HG02884 (cell line): ENCODE data around the gene HTR6.
"Not testable (repeated sequence)": the region's sequence is repeated elsewhere in the genome, so short reads cannot be mapped to it uniquely, and the experiment has no call there.

Source experiments
- ATAC-seq: cut with Tn5 transposase; IDR thresholded peaks from one replicate; pipeline ENCODE4 v1.9.1; 2021; ENCODE audit warnings: mild to moderate bottlenecking, moderate library complexity; ENCODE audit not compliant: unreplicated experiment

HTR6 gene

GRCh38 chr1:19664453-19665185 is at the start of gene HTR6:
TSS of gene HTR6 (plus strand) at chr1:19664875. CDS start at chr1:19665754, 879 bp downstream.
- no peak for ATAC-seq

GRCh38 chr1:19615438-19615837 is 49.2 kb upstream of the HTR6 start:
- ATAC-seq: no peak

GRCh38 chr1:19616489-19616888 is 48.2 kb upstream of the HTR6 start:
- no peak for ATAC-seq

- ATAC-seq: no peak
Observed at GRCh38 chr1:19617376-19617775, 47.3 kb upstream of the HTR6 start.

GRCh38 chr1:19618428-19618827 is 46.2 kb upstream of the HTR6 start:
- ATAC-seq: no peak

GRCh38 chr1:19619697-19620384 is 44.8 kb upstream of the HTR6 start:
- ATAC-seq: no peak

- no peak for ATAC-seq
Observed at GRCh38 chr1:19620786-19621185, 43.9 kb upstream of the HTR6 start.

- no peak for ATAC-seq
Observed at GRCh38 chr1:19621274-19621950, 43.3 kb upstream of the HTR6 start.

- no peak for ATAC-seq
Observed at GRCh38 chr1:19622204-19622603, 42.5 kb upstream of the HTR6 start.

GRCh38 chr1:19623523-19623922 is 41.2 kb upstream of the HTR6 start:
- ATAC-seq: no peak

GRCh38 chr1:19625291-19625937 is 39.3 kb upstream of the HTR6 start:
- no peak for ATAC-seq

GRCh38 chr1:19628879-19629278 is 35.8 kb upstream of the HTR6 start:
- no peak for ATAC-seq

- no peak for ATAC-seq
Observed at GRCh38 chr1:19629357-19629756, 35.3 kb upstream of the HTR6 start.

GRCh38 chr1:19630192-19630591 is 34.5 kb upstream of the HTR6 start:
- ATAC-seq: not testable (repeated sequence)

GRCh38 chr1:19630720-19631395 is 33.8 kb upstream of the HTR6 start:
- ATAC-seq: no peak

GRCh38 chr1:19632211-19632610 is 32.5 kb upstream of the HTR6 start:
- no peak for ATAC-seq

GRCh38 chr1:19633106-19633505 is 31.6 kb upstream of the HTR6 start:
- no peak for ATAC-seq

- ATAC-seq: not testable (repeated sequence)
Observed at GRCh38 chr1:19635064-19635463, 29.6 kb upstream of the HTR6 start.

- no peak for ATAC-seq
Observed at GRCh38 chr1:19635646-19636045, 29.0 kb upstream of the HTR6 start.

GRCh38 chr1:19636065-19636464 is 28.6 kb upstream of the HTR6 start:
- ATAC-seq: no peak

GRCh38 chr1:19636749-19637148 is 27.9 kb upstream of the HTR6 start:
- ATAC-seq: not testable (repeated sequence)
